HG02759 (cell line): ENCODE data around the gene KIAA1614.

Experiments used
- ATAC-seq: cut with Tn5 transposase; IDR thresholded peaks from one replicate; pipeline ENCODE4 v1.9.1; 2021; ENCODE audit warnings: mild to moderate bottlenecking, moderate library complexity; ENCODE audit not compliant: unreplicated experiment

Gene KIAA1614

GRCh38 chr1:180923021-180923841 is 10.5 kb downstream of the KIAA1614 start:
- peak; percentile 52 for ATAC-seq

- ATAC-seq = no peak
Measured at GRCh38 chr1:180923887-180924286, 11.2 kb downstream of the KIAA1614 start.

GRCh38 chr1:180924939-180925338 is 12.2 kb downstream of the KIAA1614 start:
- ATAC-seq = no peak

GRCh38 chr1:180925471-180926051 is 12.9 kb downstream of the KIAA1614 start:
- ATAC-seq = no peak

- peak; percentile 38 for ATAC-seq
Measured at GRCh38 chr1:180926164-180926981, 13.7 kb downstream of the KIAA1614 start.

GRCh38 chr1:180927348-180927747 is 14.7 kb downstream of the KIAA1614 start:
- ATAC-seq = no peak

- no peak for ATAC-seq
Measured at GRCh38 chr1:180927841-180928240, 15.1 kb downstream of the KIAA1614 start.

GRCh38 chr1:180928331-180929230 is 15.9 kb downstream of the KIAA1614 start:
- ATAC-seq = no peak

- ATAC-seq = no peak
Measured at GRCh38 chr1:180929389-180929788, 16.7 kb downstream of the KIAA1614 start.

- no peak for ATAC-seq
Measured at GRCh38 chr1:180930687-180931086, 18.0 kb downstream of the KIAA1614 start.

- ATAC-seq = no peak
Measured at GRCh38 chr1:180931529-180931928, 18.8 kb downstream of the KIAA1614 start.

- ATAC-seq = no peak
Measured at GRCh38 chr1:180932378-180932777, 19.7 kb downstream of the KIAA1614 start.

GRCh38 chr1:180933141-180933540 is 20.4 kb downstream of the KIAA1614 start:
- ATAC-seq = no peak

- no peak for ATAC-seq
Measured at GRCh38 chr1:180934563-180934962, 21.9 kb downstream of the KIAA1614 start.

GRCh38 chr1:180935326-180936109 is 22.8 kb downstream of the KIAA1614 start:
- peak; percentile 72 for ATAC-seq

GRCh38 chr1:180936110-180937011 is 23.7 kb downstream of the KIAA1614 start:
- no peak for ATAC-seq

GRCh38 chr1:180937012-180937372 is 24.3 kb downstream of the KIAA1614 start:
- ATAC-seq = no peak

- no peak for ATAC-seq
Measured at GRCh38 chr1:180937624-180938225, 25.0 kb downstream of the KIAA1614 start.
